CD14-positive monocyte (primary cell): Measurements from ENCODE around the gene VPS8. TPM values are rescaled to one million over a fixed set of nuclear protein-coding genes. Genes with fewer than 3 reads are reported as not detected.
"Not testable (repeated sequence)": the region's sequence is repeated elsewhere in the genome, so short reads cannot be mapped to it uniquely, and the experiment has no call there.

Experiments used
- DNase-seq, 3 donors: peaks; one replicate each; pipeline ENCODE4 v3.0.0-alpha.2; 2011 to 2022
- H2AFZ ChIP-seq: 2 replicates; pipeline ENCODE4 v1.6.0; 2012; ENCODE audit warnings: mild to moderate bottlenecking, low read depth, low read length, inconsistent platforms; ENCODE audit not compliant: insufficient read depth, poor library complexity, severe bottlenecking
- H3K27ac ChIP-seq, 2 donors: 1 replicate in 1 of 2; 2 replicates in 1 of 2; pipeline ENCODE4 v1.5.1; 2012 to 2013; ENCODE audit warnings: low read length in 2 of 2, control low read depth in 1 of 2, inconsistent platforms in 1 of 2, low read depth in 1 of 2, mild to moderate bottlenecking in 1 of 2
- H3K27me3 ChIP-seq, 2 donors: one replicate each; pipeline versions ENCODE4 v1.6.0 to v1.6.1; 2011 to 2013; ENCODE audit warnings: low read length in 2 of 2; ENCODE audit not compliant: control insufficient read depth in 2 of 2, insufficient read depth in 2 of 2
- H3K36me3 ChIP-seq, 2 donors: replicated peaks in 1 of 2; 1 replicate in 1 of 2; 2 replicates in 1 of 2; pipeline versions ENCODE4 v1.5.1 to v1.6.1; 2012 to 2013; ENCODE audit warnings: low read length in 2 of 2, control low read depth in 1 of 2, inconsistent platforms in 1 of 2, mild to moderate bottlenecking in 1 of 2; ENCODE audit not compliant: insufficient read depth in 2 of 2, control insufficient read depth in 1 of 2
- H3K4me1 ChIP-seq, 2 donors: 1 replicate in 1 of 2; 2 replicates in 1 of 2; pipeline versions ENCODE4 v1.5.1 to v1.6.1; 2012 to 2013; ENCODE audit warnings: low read length in 2 of 2, control low read depth in 1 of 2, inconsistent platforms in 1 of 2, mild to moderate bottlenecking in 1 of 2, moderate library complexity in 1 of 2; ENCODE audit not compliant: insufficient read depth in 2 of 2, control insufficient read depth in 1 of 2
- H3K4me2 ChIP-seq: replicated peaks from 2 replicates; pipeline ENCODE3; 2012; ENCODE audit warnings: low read length, moderate library complexity, mild to moderate bottlenecking; ENCODE audit not compliant: poor library complexity, severe bottlenecking; ENCODE audit errors: extremely low read depth
- H3K4me3 ChIP-seq, 3 experiments: fragments of 200-600 bp in 1 of 3; sonication (generic) in 1 of 3; replicated peaks in 1 of 3; 1 replicate in 2 of 3; 2 replicates in 1 of 3; pipeline ENCODE4 v1.5.1; 2011 to 2013; ENCODE audit warnings: low read length in 3 of 3, mild to moderate bottlenecking in 3 of 3, control low read depth in 2 of 3, low read depth in 2 of 3, inconsistent platforms in 1 of 3, moderate library complexity in 1 of 3
- H3K79me2 ChIP-seq: 2 replicates; pipeline ENCODE4 v1.6.0; 2012; ENCODE audit warnings: mild to moderate bottlenecking, control low read depth, inconsistent platforms, low read length, moderate library complexity; ENCODE audit not compliant: insufficient read depth
- H3K9ac ChIP-seq: 2 replicates; pipeline ENCODE4 v1.6.0; 2017; ENCODE audit warnings: low read length, mild to moderate bottlenecking; ENCODE audit not compliant: insufficient read depth, poor library complexity, severe bottlenecking
- H3K9me3 ChIP-seq, 2 donors: replicated peaks in 1 of 2; 1 replicate in 1 of 2; 2 replicates in 1 of 2; pipeline versions ENCODE4 v1.5.1 to v1.6.1; 2012 to 2013; ENCODE audit warnings: low read length in 2 of 2, control low read depth in 1 of 2; ENCODE audit not compliant: control insufficient read depth in 1 of 2, insufficient read depth in 1 of 2
- H4K20me1 ChIP-seq: 2 replicates; pipeline ENCODE4 v1.6.0; 2012; ENCODE audit warnings: mild to moderate bottlenecking, low read length, control low read depth, moderate library complexity; ENCODE audit not compliant: insufficient read depth
- H3K27ac Mint-ChIP-seq, 7 donors: one replicate each; pipeline ENCODE4 v1.8.0; 2020; ENCODE audit warnings: mild to moderate bottlenecking in 7 of 7, mixed read lengths in 7 of 7, moderate library complexity in 6 of 7, inconsistent platforms in 2 of 7
- H3K27me3 Mint-ChIP-seq, 3 donors: one replicate each; pipeline ENCODE4 v1.8.0; 2021 to 2022; ENCODE audit warnings: low read depth in 3 of 3, mild to moderate bottlenecking in 3 of 3, mixed read lengths in 3 of 3, moderate library complexity in 3 of 3, inconsistent platforms in 1 of 3
- H3K36me3 Mint-ChIP-seq, 2 donors: one replicate each; pipeline ENCODE4 v1.8.0; 2020; ENCODE audit warnings: mixed read lengths in 2 of 2, inconsistent platforms in 1 of 2, mild to moderate bottlenecking in 1 of 2
- H3K4me1 Mint-ChIP-seq: one replicate; pipeline ENCODE4 v1.8.0; 2020; ENCODE audit warnings: mild to moderate bottlenecking, mixed read lengths
- H3K4me3 Mint-ChIP-seq, 2 donors: one replicate each; pipeline ENCODE4 v1.8.0; 2020; ENCODE audit warnings: mild to moderate bottlenecking in 2 of 2, mixed read lengths in 2 of 2, moderate library complexity in 1 of 2
- H3K9me3 Mint-ChIP-seq, 7 donors: one replicate each; pipeline ENCODE4 v1.8.0; 2020 to 2022; ENCODE audit warnings: mixed read lengths in 7 of 7, mild to moderate bottlenecking in 6 of 7, moderate library complexity in 6 of 7, inconsistent platforms in 2 of 7
- WGBS: methylation state at CpG from one replicate; pipeline ENCODE4 v1.1.5; 2013; ENCODE audit warnings: missing lambda C conversion rate; ENCODE audit not compliant: insufficient coverage; 5-methylcytosine and 5-hydroxymethylcytosine counted together
- intact Hi-C, 2 donors: fragments of 100-400 bp; cut with micrococcal nuclease; formaldehyde crosslinking; loops; one replicate each; pipeline versions ENCODE4 v1.15.0 to v1.15.1; 2023
- polyA plus RNA-seq, 3 donors: library from polyadenylated mRNA; depleted of rRNA in 1 of 3; unstranded in 2 of 3; stranded (reverse) in 1 of 3; fragments of 300-500 nt in 2 of 3; fragments of >200 nt in 1 of 3; fragmentation: Illumina TruSeq in 2 of 3; gene quantifications; 1 replicate in 2 of 3; 2 replicates in 1 of 3; pipeline ENCODE4 v1.2.3, GENCODE V29; 2012 to 2021
- TF ChIP-seq, protein P1 (sequence below): fragments of 200-600 bp; IDR thresholded peaks from one replicate; pipeline ENCODE4 v1.8.0; 2022; ENCODE audit warnings: antibody characterized with exemption, mild to moderate bottlenecking

Gene VPS8
- polyA plus RNA-seq, 3 donors = 22.0 to 42.3 (median 29.2) TPM

- intact Hi-C loops = no loop called here
- H3K4me1 Mint-ChIP-seq = no peaks in the 10 kb centered on the region
- H3K79me2 ChIP-seq = no peaks in the 10 kb centered on the region
- WGBS = 94% methylated on average over 2 of the region's 3 CpGs
- no peak overlapping the region for H3K27ac ChIP-seq
- no peak overlapping the region for H3K27ac Mint-ChIP-seq
- H3K4me1 ChIP-seq = no peaks in the 10 kb centered on the region
- TF ChIP-seq, protein P1, sequence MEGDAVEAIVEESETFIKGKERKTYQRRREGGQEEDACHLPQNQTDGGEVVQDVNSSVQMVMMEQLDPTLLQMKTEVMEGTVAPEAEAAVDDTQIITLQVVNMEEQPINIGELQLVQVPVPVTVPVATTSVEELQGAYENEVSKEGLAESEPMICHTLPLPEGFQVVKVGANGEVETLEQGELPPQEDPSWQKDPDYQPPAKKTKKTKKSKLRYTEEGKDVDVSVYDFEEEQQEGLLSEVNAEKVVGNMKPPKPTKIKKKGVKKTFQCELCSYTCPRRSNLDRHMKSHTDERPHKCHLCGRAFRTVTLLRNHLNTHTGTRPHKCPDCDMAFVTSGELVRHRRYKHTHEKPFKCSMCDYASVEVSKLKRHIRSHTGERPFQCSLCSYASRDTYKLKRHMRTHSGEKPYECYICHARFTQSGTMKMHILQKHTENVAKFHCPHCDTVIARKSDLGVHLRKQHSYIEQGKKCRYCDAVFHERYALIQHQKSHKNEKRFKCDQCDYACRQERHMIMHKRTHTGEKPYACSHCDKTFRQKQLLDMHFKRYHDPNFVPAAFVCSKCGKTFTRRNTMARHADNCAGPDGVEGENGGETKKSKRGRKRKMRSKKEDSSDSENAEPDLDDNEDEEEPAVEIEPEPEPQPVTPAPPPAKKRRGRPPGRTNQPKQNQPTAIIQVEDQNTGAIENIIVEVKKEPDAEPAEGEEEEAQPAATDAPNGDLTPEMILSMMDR = no peak
- no peak overlapping the region for H3K9ac ChIP-seq
- H4K20me1 ChIP-seq = no peaks in the 10 kb centered on the region
- peaks cover 50 to 95% of the 10 kb centered on the region in 2 donors for H3K36me3 ChIP-seq
- no peak overlapping the region for H2AFZ ChIP-seq
- no peaks in the 10 kb centered on the region for H3K27me3 ChIP-seq
- H3K4me2 ChIP-seq = no peak overlapping the region
- no peaks in the 10 kb centered on the region for H3K9me3 ChIP-seq
- no peak overlapping the region for H3K4me3 ChIP-seq
- peaks cover 81 to 83% of the 10 kb centered on the region in 2 donors for H3K36me3 Mint-ChIP-seq
- H3K9me3 Mint-ChIP-seq = no peaks in the 10 kb centered on the region
- H3K4me3 Mint-ChIP-seq = no peak overlapping the region
- H3K27me3 Mint-ChIP-seq = peaks cover 0 to 2% (median 0%) of the 10 kb centered on the region in 3 donors
- no peak for DNase-seq
These were observed 135.0 kb downstream of the VPS8 start for GRCh38 chr3:184946917-184947316.

- intact Hi-C loops = no loop called here
- 100% methylated on average over 3 of the region's 4 CpGs for WGBS
- no peak overlapping the region for H3K27ac ChIP-seq
- H3K9me3 ChIP-seq = no peaks in the 10 kb centered on the region
- H3K79me2 ChIP-seq = no peaks in the 10 kb centered on the region
- H3K4me3 Mint-ChIP-seq = no peak overlapping the region
- H3K4me1 ChIP-seq = no peaks in the 10 kb centered on the region
- H3K9ac ChIP-seq = no peak overlapping the region
- H2AFZ ChIP-seq = no peak overlapping the region
- no peaks in the 10 kb centered on the region for H3K27me3 ChIP-seq
- no peak for DNase-seq
- TF ChIP-seq, protein P1 = no peak
- H3K9me3 Mint-ChIP-seq = no peaks in the 10 kb centered on the region
- no peak overlapping the region for H3K4me2 ChIP-seq
- no peaks in the 10 kb centered on the region for H3K4me1 Mint-ChIP-seq
- H3K36me3 Mint-ChIP-seq = peaks cover 83 to 85% of the 10 kb centered on the region in 2 donors
- H4K20me1 ChIP-seq = no peaks in the 10 kb centered on the region
- H3K36me3 ChIP-seq = peaks cover 40 to 95% of the 10 kb centered on the region in 2 donors
- no peaks in the 10 kb centered on the region for H3K27me3 Mint-ChIP-seq
- H3K27ac Mint-ChIP-seq = peak overlapping the region in 1 of 7 donors; percentile 4
- no peak overlapping the region for H3K4me3 ChIP-seq
These were observed 137.4 kb downstream of the VPS8 start for GRCh38 chr3:184949251-184949965.

DNA sequence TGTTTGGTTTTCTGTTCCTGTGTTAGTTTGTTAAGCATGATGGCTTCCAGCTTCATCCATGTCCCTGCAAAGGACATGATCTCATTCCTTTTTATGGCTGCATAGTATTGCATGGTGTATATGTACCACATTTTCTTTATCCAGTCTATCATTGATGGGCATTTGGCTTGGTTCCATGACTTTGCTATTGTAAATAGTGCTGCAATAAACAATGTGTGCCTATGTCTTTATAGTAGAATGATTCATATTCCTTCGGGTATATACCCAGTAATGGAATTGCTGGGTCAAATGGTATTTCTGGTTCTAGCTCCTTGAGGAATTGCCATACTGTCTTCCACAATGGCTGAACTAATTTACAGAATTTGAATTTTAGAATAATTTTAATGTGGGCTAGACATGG lies 138.8 kb downstream of the VPS8 start:
- H3K27ac Mint-ChIP-seq = not testable (repeated sequence)

More for the DNA sequence above, 138.8 kb downstream of the VPS8 start:
- DNase-seq, H3K9ac ChIP-seq, H3K27me3 Mint-ChIP-seq, H3K4me1 Mint-ChIP-seq, H3K27ac ChIP-seq, H3K4me2 ChIP-seq, H3K9me3 ChIP-seq, H3K79me2 ChIP-seq, H3K4me3 Mint-ChIP-seq, H3K9me3 Mint-ChIP-seq, H4K20me1 ChIP-seq, H3K4me3 ChIP-seq, H2AFZ ChIP-seq, H3K4me1 ChIP-seq, intact Hi-C loops, H3K27me3 ChIP-seq: not testable (repeated sequence)
- peaks cover 34 to 92% of the 10 kb centered on the region in 2 donors for H3K36me3 ChIP-seq
- peaks cover 80 to 84% of the 10 kb centered on the region in 2 donors for H3K36me3 Mint-ChIP-seq
- WGBS = no CpG with 5 or more reads among the region's 1 CpG
